Measurements from ENCODE around the gene DLGAP1. TPM values are rescaled to one million over a fixed set of nuclear protein-coding genes. Genes with fewer than 3 reads are reported as not detected.

The DLGAP1 gene
- total and polyA plus RNA-seq, 2 donors (not counting 1 experiment from before 2014, with no cell fraction given), result 0.07 to 0.61 TPM

DNA sequence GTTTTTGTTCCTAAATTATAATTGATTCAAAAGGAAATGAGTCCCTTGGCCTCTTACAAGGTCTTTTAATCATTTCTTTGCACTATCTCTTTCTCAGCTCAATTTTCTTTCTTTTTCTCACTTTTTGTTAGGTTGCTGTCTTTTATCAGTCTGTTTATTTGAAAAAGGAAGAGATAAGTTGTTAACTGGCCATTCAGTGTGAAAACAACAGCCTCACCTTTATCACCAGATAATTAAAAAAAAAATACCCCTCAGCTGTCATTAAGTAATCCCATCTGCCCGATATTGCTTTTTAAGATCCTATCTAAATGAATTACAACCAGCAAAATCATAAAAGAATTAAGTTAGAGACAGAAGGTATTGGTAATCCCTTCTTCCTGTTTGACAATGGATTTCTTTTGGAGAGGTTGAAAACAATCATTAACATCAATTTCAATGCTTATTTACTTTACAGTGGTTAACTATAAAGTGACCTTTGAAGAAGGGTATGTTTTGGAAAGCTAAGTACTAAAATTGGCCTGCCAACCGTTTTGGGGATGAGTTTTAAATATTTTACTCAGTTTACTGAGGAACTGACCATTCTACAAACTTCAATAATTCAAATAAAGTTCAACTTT is 900.2 kb downstream of the DLGAP1 start:
- ATAC-seq (ENCODE audit: low read depth), result no peak
- Histone ChIP-seq H2AFZ (ENCODE audit: insufficient read depth, low read depth, low read length, poor library complexity, severe bottlenecking) (no peak overlapping the region), H3K9ac (ENCODE audit: low read length) (no peak overlapping the region), H3K79me2 (ENCODE audit: control insufficient read depth, insufficient read depth, low read length) (no peaks in the 10 kb centered on the region), H4K20me1 (ENCODE audit: control insufficient read depth, insufficient read depth, low read length, poor library complexity, severe bottlenecking) (no peaks in the 10 kb centered on the region), H3K27me3 (replicated peaks in 1 of 4; ENCODE audit: control extremely low read depth in 1 of 4, control insufficient read depth in 3 of 4, insufficient read depth in 4 of 4, low read length in 3 of 4) (no peaks in the 10 kb centered on the region), H3K4me2 (replicated peaks; ENCODE audit: low read depth, low read length, poor library complexity, severe bottlenecking) (no peak overlapping the region), H3K9me3 (ENCODE audit: control extremely low read depth in 1 of 3, control insufficient read depth in 2 of 3, insufficient read depth in 1 of 3, low read length in 2 of 3) (no peaks in the 10 kb centered on the region), H3K4me1 (ENCODE audit: control insufficient read depth in 2 of 2, insufficient read depth in 2 of 2, low read length in 2 of 2) (no peaks in the 10 kb centered on the region), H3K27ac (ENCODE audit: low read length in 2 of 2) (no peak overlapping the region), H3K36me3 (replicated peaks in 1 of 2; ENCODE audit: control extremely low read depth in 1 of 2, control insufficient read depth in 1 of 2, extremely low read depth in 1 of 2, insufficient read depth in 2 of 2, low read length in 1 of 2) (no peaks in the 10 kb centered on the region), H3K4me3 (ENCODE audit: control extremely low read depth in 1 of 5, extremely low read depth in 1 of 5, insufficient read depth in 1 of 5, low read depth in 2 of 5, low read length in 4 of 5) (no peak overlapping the region)
- no CpG with 5 or more reads among the region's 2 CpGs for WGBS (ENCODE audit: insufficient coverage)
- DNase-seq, result no peak
- H3K27ac Mint-ChIP-seq, result no peak overlapping the region
- CTCF ChIA-PET, result no interaction called here
- intact Hi-C loops (cut with micrococcal nuclease), result no loop called here
- H3K4me1 Mint-ChIP-seq, result no peaks in the 10 kb centered on the region
- TF ChIP-seq EZH2 (IDR thresholded peaks at IDR 0.05; ENCODE audit: borderline replicate concordance, insufficient read depth, low read depth, low read length, poor library complexity, severe bottlenecking), result no peak
- TF ChIP-seq, protein P1, sequence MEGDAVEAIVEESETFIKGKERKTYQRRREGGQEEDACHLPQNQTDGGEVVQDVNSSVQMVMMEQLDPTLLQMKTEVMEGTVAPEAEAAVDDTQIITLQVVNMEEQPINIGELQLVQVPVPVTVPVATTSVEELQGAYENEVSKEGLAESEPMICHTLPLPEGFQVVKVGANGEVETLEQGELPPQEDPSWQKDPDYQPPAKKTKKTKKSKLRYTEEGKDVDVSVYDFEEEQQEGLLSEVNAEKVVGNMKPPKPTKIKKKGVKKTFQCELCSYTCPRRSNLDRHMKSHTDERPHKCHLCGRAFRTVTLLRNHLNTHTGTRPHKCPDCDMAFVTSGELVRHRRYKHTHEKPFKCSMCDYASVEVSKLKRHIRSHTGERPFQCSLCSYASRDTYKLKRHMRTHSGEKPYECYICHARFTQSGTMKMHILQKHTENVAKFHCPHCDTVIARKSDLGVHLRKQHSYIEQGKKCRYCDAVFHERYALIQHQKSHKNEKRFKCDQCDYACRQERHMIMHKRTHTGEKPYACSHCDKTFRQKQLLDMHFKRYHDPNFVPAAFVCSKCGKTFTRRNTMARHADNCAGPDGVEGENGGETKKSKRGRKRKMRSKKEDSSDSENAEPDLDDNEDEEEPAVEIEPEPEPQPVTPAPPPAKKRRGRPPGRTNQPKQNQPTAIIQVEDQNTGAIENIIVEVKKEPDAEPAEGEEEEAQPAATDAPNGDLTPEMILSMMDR (IDR thresholded peaks at IDR 0.05), result no peak
- H3K9me3 Mint-ChIP-seq (ENCODE audit: insufficient read depth), result no peaks in the 10 kb centered on the region
- H3K4me3 Mint-ChIP-seq, result no peak overlapping the region
- POLR2A ChIA-PET, result no interaction called here
- H3K27me3 Mint-ChIP-seq, result no peaks in the 10 kb centered on the region

GRCh38 chr18:3554091-3554601 is 901.0 kb downstream of the DLGAP1 start:
- Histone ChIP-seq H3K4me1 (ENCODE audit: control insufficient read depth in 2 of 2, insufficient read depth in 2 of 2, low read length in 2 of 2) (no peaks in the 10 kb centered on the region), H3K4me2 (replicated peaks; ENCODE audit: low read depth, low read length, poor library complexity, severe bottlenecking) (no peak overlapping the region), H3K27ac (ENCODE audit: low read length in 2 of 2) (no peak overlapping the region), H3K9ac (ENCODE audit: low read length) (no peak overlapping the region), H3K4me3 (ENCODE audit: control extremely low read depth in 1 of 5, extremely low read depth in 1 of 5, insufficient read depth in 1 of 5, low read depth in 2 of 5, low read length in 4 of 5) (no peak overlapping the region), H2AFZ (ENCODE audit: insufficient read depth, low read depth, low read length, poor library complexity, severe bottlenecking) (no peak overlapping the region), H3K79me2 (ENCODE audit: control insufficient read depth, insufficient read depth, low read length) (no peaks in the 10 kb centered on the region), H3K27me3 (replicated peaks in 1 of 4; ENCODE audit: control extremely low read depth in 1 of 4, control insufficient read depth in 3 of 4, insufficient read depth in 4 of 4, low read length in 3 of 4) (no peaks in the 10 kb centered on the region), H3K36me3 (replicated peaks in 1 of 2; ENCODE audit: control extremely low read depth in 1 of 2, control insufficient read depth in 1 of 2, extremely low read depth in 1 of 2, insufficient read depth in 2 of 2, low read length in 1 of 2) (no peaks in the 10 kb centered on the region), H4K20me1 (ENCODE audit: control insufficient read depth, insufficient read depth, low read length, poor library complexity, severe bottlenecking) (no peaks in the 10 kb centered on the region), H3K9me3 (ENCODE audit: control extremely low read depth in 1 of 3, control insufficient read depth in 2 of 3, insufficient read depth in 1 of 3, low read length in 2 of 3) (no peaks in the 10 kb centered on the region)
- ATAC-seq (ENCODE audit: low read depth), result no peak
- no peaks in the 10 kb centered on the region for H3K9me3 Mint-ChIP-seq (ENCODE audit: insufficient read depth)
- intact Hi-C loops (cut with micrococcal nuclease), result no loop called here
- CTCF ChIA-PET, result no interaction called here
- POLR2A ChIA-PET, result no interaction called here
- DNase-seq, result no peak
- WGBS (ENCODE audit: insufficient coverage), result 91% methylated on average over 7 of the region's 9 CpGs
- TF ChIP-seq, protein P1 (IDR thresholded peaks at IDR 0.05), result no peak
- TF ChIP-seq EZH2 (IDR thresholded peaks at IDR 0.05; ENCODE audit: borderline replicate concordance, insufficient read depth, low read depth, low read length, poor library complexity, severe bottlenecking), result no peak
- no peak overlapping the region for H3K4me3 Mint-ChIP-seq
- no peaks in the 10 kb centered on the region for H3K27me3 Mint-ChIP-seq
- H3K27ac Mint-ChIP-seq, result no peak overlapping the region
- no peaks in the 10 kb centered on the region for H3K4me1 Mint-ChIP-seq
